Ishikawa (cell line): ENCODE measurements around the gene OR6F1.

Experiments used
- CREB1 ChIP-seq: IDR thresholded peaks from 2 replicates; pipeline ENCODE4 v1.6.1; 2012; ENCODE audit warnings: low read depth
- EGR1 ChIP-seq: IDR thresholded peaks from 2 replicates; pipeline ENCODE4 v1.6.1; 2012
- EP300 ChIP-seq: IDR thresholded peaks from 2 replicates; pipeline ENCODE4 v1.6.1; 2012; ENCODE audit warnings: borderline replicate concordance
- NFIC ChIP-seq: IDR thresholded peaks from 2 replicates; pipeline ENCODE4 v1.6.1; 2012
- RAD21 ChIP-seq: IDR thresholded peaks from 2 replicates; pipeline ENCODE4 v1.6.1; 2012; ENCODE audit warnings: low read depth
- TAF1 ChIP-seq: IDR thresholded peaks from 2 replicates; pipeline ENCODE4 v1.6.1; 2012; ENCODE audit warnings: low read depth, mild to moderate bottlenecking
- TCF12 ChIP-seq: IDR thresholded peaks from 2 replicates; pipeline ENCODE4 v1.6.1; 2012; ENCODE audit warnings: low read depth
- USF1 ChIP-seq: IDR thresholded peaks from 2 replicates; pipeline ENCODE4 v1.6.1; 2012
- TF ChIP-seq, protein P1 (sequence below): IDR thresholded peaks from 2 replicates; pipeline ENCODE4 v1.6.1; 2012; ENCODE audit warnings: low read depth, mild to moderate bottlenecking

Gene OR6F1

GRCh38 chr1:247680171-247680570 is 36.3 kb downstream of the OR6F1 start:
- TF ChIP-seq EP300, result no peak

GRCh38 chr1:247679639-247680038 is 36.8 kb downstream of the OR6F1 start, which contains the start of gene OR13G1:
Gene OR13G1, minus strand, starts transcription at chr1:247679739. Its CDS starts 6,698 bp downstream, at chr1:247673041.
- TF ChIP-seq TAF1 (no peak), NFIC (no peak)

DNA sequence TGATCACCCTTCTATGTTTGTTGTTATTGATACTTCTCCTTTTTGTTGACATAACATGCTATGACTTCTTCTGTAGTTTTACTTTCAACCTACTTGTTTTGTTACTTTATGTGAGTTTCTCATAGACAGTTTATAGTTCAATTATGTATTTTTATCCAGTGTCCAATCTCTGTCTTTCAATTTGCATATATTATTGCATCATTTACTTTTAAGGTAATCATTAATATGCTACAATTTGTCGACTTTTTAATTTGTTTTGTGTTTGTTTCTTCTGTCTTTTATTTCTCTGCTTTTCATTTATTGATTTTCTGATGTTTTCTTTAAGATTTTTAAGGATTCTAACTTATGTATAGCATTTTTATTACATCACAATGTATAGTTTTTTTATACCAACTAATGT is 47.2 kb downstream of the OR6F1 start:
- no peak for TF ChIP-seq EGR1
- no peak for TF ChIP-seq TAF1
- no peak for TF ChIP-seq USF1
- TF ChIP-seq RAD21, result no peak
- TF ChIP-seq TCF12, result no peak
- TF ChIP-seq EP300, result no peak
- TF ChIP-seq, protein P1, sequence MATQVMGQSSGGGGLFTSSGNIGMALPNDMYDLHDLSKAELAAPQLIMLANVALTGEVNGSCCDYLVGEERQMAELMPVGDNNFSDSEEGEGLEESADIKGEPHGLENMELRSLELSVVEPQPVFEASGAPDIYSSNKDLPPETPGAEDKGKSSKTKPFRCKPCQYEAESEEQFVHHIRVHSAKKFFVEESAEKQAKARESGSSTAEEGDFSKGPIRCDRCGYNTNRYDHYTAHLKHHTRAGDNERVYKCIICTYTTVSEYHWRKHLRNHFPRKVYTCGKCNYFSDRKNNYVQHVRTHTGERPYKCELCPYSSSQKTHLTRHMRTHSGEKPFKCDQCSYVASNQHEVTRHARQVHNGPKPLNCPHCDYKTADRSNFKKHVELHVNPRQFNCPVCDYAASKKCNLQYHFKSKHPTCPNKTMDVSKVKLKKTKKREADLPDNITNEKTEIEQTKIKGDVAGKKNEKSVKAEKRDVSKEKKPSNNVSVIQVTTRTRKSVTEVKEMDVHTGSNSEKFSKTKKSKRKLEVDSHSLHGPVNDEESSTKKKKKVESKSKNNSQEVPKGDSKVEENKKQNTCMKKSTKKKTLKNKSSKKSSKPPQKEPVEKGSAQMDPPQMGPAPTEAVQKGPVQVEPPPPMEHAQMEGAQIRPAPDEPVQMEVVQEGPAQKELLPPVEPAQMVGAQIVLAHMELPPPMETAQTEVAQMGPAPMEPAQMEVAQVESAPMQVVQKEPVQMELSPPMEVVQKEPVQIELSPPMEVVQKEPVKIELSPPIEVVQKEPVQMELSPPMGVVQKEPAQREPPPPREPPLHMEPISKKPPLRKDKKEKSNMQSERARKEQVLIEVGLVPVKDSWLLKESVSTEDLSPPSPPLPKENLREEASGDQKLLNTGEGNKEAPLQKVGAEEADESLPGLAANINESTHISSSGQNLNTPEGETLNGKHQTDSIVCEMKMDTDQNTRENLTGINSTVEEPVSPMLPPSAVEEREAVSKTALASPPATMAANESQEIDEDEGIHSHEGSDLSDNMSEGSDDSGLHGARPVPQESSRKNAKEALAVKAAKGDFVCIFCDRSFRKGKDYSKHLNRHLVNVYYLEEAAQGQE, result no peak
- no peak for TF ChIP-seq CREB1
